ENCODE data around the gene PPIG. TPM values are rescaled to one million over a fixed set of nuclear protein-coding genes. Genes with fewer than 3 reads are reported as not detected.
"Not testable (repeated sequence)": the region's sequence is repeated elsewhere in the genome, so short reads cannot be mapped to it uniquely, and the experiment has no call there.

PPIG gene
- total RNA-seq: 10 to 100 TPM; 42.2 to 58.3 (median 56.1) TPM
- 81.8 TPM for total RNA-seq (2013)

GRCh38 chr2:169584005-169584877 is at the start of gene PPIG:
PPIG (plus strand) TSS chr2:169584351; CDS start chr2:169604042, 19,691 bp downstream.
- H3K27ac Mint-ChIP-seq: peak within 1 kb of the TSS; percentile 97 to 99
- intact Hi-C loops (cut with micrococcal nuclease): loop anchor here (1.0 to 10.0 kb wide), 4 partner anchors 11 to 1343 kb away; partner anchors contain the start of genes CFAP210, FASTKD1, GORASP2 and METTL5
- ATAC-seq: peak; percentile 86 to 93 (median 87)
- peak; percentile 85 to 97 for DNase-seq
- H3K36me3 ChIP-seq (ENCODE audit: control insufficient read depth, insufficient read depth, low read length): no peaks in the 10 kb centered on the region
- no peaks in the 10 kb centered on the region for H3K27me3 Mint-ChIP-seq (ENCODE audit: low read depth in 2 of 2)
- 6% methylated on average over 49 of the region's 49 CpGs for WGBS (ENCODE audit: insufficient coverage)
- H3K9me3 ChIP-seq (ENCODE audit: control insufficient read depth, insufficient read depth, low read length): no peaks in the 10 kb centered on the region
- peaks cover 10% of the 10 kb centered on the region for H3K4me1 ChIP-seq (ENCODE audit: control insufficient read depth, insufficient read depth, low read length)
- H3K27ac ChIP-seq (ENCODE audit: low read length): peak within 1 kb of the TSS; percentile 99
- no peaks in the 10 kb centered on the region for H3K36me3 Mint-ChIP-seq
- TF ChIP-seq CTCF (IDR thresholded peaks at IDR 0.05): no peak
- peak within 1 kb of the TSS; percentile 96 for H3K4me3 Mint-ChIP-seq
- peaks cover 0 to 3% of the 10 kb centered on the region in 2 donors for H3K9me3 Mint-ChIP-seq
- H3K27me3 ChIP-seq (ENCODE audit: control insufficient read depth, insufficient read depth, low read length): no peaks in the 10 kb centered on the region
- H3K4me1 Mint-ChIP-seq: peaks cover 31 to 32% of the 10 kb centered on the region in 2 donors
- H3K4me3 ChIP-seq (ENCODE audit: low read length): peak within 1 kb of the TSS; percentile 98

DNA sequence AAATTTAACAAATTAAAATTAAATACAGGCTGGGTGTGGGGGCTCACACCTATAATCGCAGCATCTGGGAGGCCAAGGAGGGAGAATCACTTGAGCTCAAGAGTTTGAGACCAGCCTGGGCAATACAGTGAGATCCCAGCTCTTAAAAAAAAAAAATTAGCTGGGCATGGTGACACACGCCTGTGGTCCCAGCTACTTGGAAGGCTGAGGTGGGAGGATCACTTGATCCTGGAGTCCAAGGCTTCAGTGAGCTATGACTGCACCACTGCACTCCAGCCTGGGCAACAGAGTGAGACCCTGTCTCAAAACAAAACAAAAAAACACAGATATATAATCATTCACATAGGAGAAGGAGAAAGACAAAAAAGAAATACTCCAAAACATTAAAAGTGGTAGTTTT is 44.7 kb upstream of the PPIG start:
- H3K9me3 ChIP-seq (ENCODE audit: control insufficient read depth, insufficient read depth, low read length); H3K4me1 ChIP-seq (ENCODE audit: control insufficient read depth, insufficient read depth, low read length); H3K4me3 Mint-ChIP-seq; H3K9me3 Mint-ChIP-seq; H3K27ac Mint-ChIP-seq; H3K27me3 Mint-ChIP-seq (ENCODE audit: low read depth in 2 of 2); H3K27ac ChIP-seq (ENCODE audit: low read length); intact Hi-C loops (cut with micrococcal nuclease); H3K27me3 ChIP-seq (ENCODE audit: control insufficient read depth, insufficient read depth, low read length); H3K36me3 ChIP-seq (ENCODE audit: control insufficient read depth, insufficient read depth, low read length); ATAC-seq; H3K4me1 Mint-ChIP-seq; H3K36me3 Mint-ChIP-seq; H3K4me3 ChIP-seq (ENCODE audit: low read length); DNase-seq: not testable (repeated sequence)
- 98% methylated on average over 2 of the region's 2 CpGs for WGBS (ENCODE audit: insufficient coverage)

DNA sequence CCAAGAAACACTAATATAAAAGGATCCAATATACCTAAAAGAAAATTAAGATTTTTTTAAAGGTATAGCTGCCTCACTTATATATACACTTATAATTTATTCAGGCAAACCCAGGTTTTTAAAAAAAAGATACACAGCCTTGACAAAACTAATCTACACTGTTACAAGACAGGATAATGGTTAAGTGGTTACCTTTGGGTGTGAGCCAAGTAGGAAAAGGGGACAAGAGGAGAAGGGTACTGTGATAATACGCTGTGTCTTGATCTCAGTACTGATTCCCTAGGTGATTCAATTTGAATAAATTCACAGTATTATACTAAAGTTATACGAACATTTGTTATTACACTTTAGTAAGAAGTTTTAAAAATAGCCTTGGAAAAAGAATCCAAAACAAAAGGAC is 44.0 kb upstream of the PPIG start:
- H3K4me1 Mint-ChIP-seq: no peaks in the 10 kb centered on the region
- H3K36me3 ChIP-seq (ENCODE audit: control insufficient read depth, insufficient read depth, low read length): peaks cover 7% of the 10 kb centered on the region
- H3K9me3 ChIP-seq (ENCODE audit: control insufficient read depth, insufficient read depth, low read length): no peaks in the 10 kb centered on the region
- WGBS (ENCODE audit: insufficient coverage): no CpG with 5 or more reads among the region's 2 CpGs
- no peaks in the 10 kb centered on the region for H3K4me1 ChIP-seq (ENCODE audit: control insufficient read depth, insufficient read depth, low read length)
- ATAC-seq (no peak), DNase-seq (no peak)
- H3K9me3 Mint-ChIP-seq: no peaks in the 10 kb centered on the region
- H3K36me3 Mint-ChIP-seq: no peaks in the 10 kb centered on the region
- no peak overlapping the region for H3K4me3 Mint-ChIP-seq
- H3K27ac ChIP-seq (ENCODE audit: low read length): no peak overlapping the region
- no peak overlapping the region for H3K27ac Mint-ChIP-seq
- no peak for TF ChIP-seq CTCF (IDR thresholded peaks at IDR 0.05)
- no peaks in the 10 kb centered on the region for H3K27me3 ChIP-seq (ENCODE audit: control insufficient read depth, insufficient read depth, low read length)
- H3K27me3 Mint-ChIP-seq (ENCODE audit: low read depth in 2 of 2): no peaks in the 10 kb centered on the region
- no peak overlapping the region for H3K4me3 ChIP-seq (ENCODE audit: low read length)
- intact Hi-C loops (cut with micrococcal nuclease): no loop called here

DNA sequence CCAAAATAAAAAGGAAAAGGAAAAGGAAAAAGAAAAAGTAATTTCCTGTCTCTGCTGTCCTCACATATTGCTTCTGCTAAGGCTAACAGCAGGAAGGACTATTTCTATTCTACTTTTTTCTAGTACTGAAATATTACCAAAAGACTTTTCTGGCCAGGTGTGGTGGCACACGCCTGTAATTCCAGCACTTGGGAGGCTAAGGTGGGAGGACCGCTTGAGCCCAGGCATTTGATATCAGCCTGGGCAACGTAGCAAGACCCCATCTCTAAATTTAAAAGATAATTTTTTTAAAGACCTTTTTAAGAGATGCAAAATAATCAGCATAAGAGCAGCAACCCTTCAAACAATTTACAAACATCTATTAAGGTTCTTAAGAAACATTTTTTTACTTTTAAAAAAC is 41.7 kb upstream of the PPIG start:
- no peak overlapping the region for H3K27ac Mint-ChIP-seq
- H3K27me3 ChIP-seq (ENCODE audit: control insufficient read depth, insufficient read depth, low read length): no peaks in the 10 kb centered on the region
- no peaks in the 10 kb centered on the region for H3K4me1 ChIP-seq (ENCODE audit: control insufficient read depth, insufficient read depth, low read length)
- no peaks in the 10 kb centered on the region for H3K36me3 Mint-ChIP-seq
- DNase-seq: no peak
- H3K4me1 Mint-ChIP-seq: no peaks in the 10 kb centered on the region
- WGBS (ENCODE audit: insufficient coverage): 100% methylated on average over 3 of the region's 3 CpGs
- intact Hi-C loops (cut with micrococcal nuclease): no loop called here
- no peaks in the 10 kb centered on the region for H3K9me3 ChIP-seq (ENCODE audit: control insufficient read depth, insufficient read depth, low read length)
- H3K4me3 ChIP-seq (ENCODE audit: low read length): no peak overlapping the region
- H3K36me3 ChIP-seq (ENCODE audit: control insufficient read depth, insufficient read depth, low read length): peaks cover 12% of the 10 kb centered on the region
- H3K9me3 Mint-ChIP-seq: no peaks in the 10 kb centered on the region
- no peak for ATAC-seq
- H3K27me3 Mint-ChIP-seq (ENCODE audit: low read depth in 2 of 2): no peaks in the 10 kb centered on the region
- no peak for TF ChIP-seq CTCF (IDR thresholded peaks at IDR 0.05)
- no peak overlapping the region for H3K27ac ChIP-seq (ENCODE audit: low read length)
- no peak overlapping the region for H3K4me3 Mint-ChIP-seq
